Measurements from ENCODE around the gene XKR7.

Gene XKR7

GRCh38 chr20:31967830-31968249 lies at the start of gene XKR7:
Gene XKR7, plus strand, starts transcription at chr20:31968151. Its CDS starts 25 bp downstream, at chr20:31968176.
- no peak for ATAC-seq
- TF ChIP-seq POU6F1 (CRISPR knock-in tag; IDR thresholded peaks at IDR 0.05; ENCODE audit: borderline replicate concordance, low read depth), result no peak

- TF ChIP-seq CSDC2 (CRISPR knock-in tag; IDR thresholded peaks at IDR 0.05) (no peak), POU6F1 (CRISPR knock-in tag; IDR thresholded peaks at IDR 0.05; ENCODE audit: borderline replicate concordance, low read depth) (no peak), ARNTL (CRISPR knock-in tag; IDR thresholded peaks at IDR 0.05; ENCODE audit: borderline replicate concordance, low read depth) (no peak), ZC3H10 (CRISPR knock-in tag; IDR thresholded peaks at IDR 0.05) (no peak), OSR1 (CRISPR knock-in tag; IDR thresholded peaks at IDR 0.05) (no peak), TSHZ2 (CRISPR knock-in tag; IDR thresholded peaks at IDR 0.05) (no peak), TCF4 (CRISPR knock-in tag; IDR thresholded peaks at IDR 0.05; ENCODE audit: borderline replicate concordance) (no peak), ZFP30 (CRISPR knock-in tag; IDR thresholded peaks at IDR 0.05) (no peak), BACH2 (CRISPR knock-in tag; IDR thresholded peaks at IDR 0.05; ENCODE audit: borderline replicate concordance) (no peak), ZNF565 (CRISPR knock-in tag; conservative IDR thresholded peaks at IDR 0.05; ENCODE audit: low read depth) (no peak), ZNF8 (CRISPR knock-in tag; IDR thresholded peaks at IDR 0.05) (no peak), ISL1 (CRISPR knock-in tag; IDR thresholded peaks at IDR 0.05) (no peak), SNAI2 (CRISPR knock-in tag; IDR thresholded peaks at IDR 0.05) (no peak), ZFP3 (CRISPR knock-in tag; IDR thresholded peaks at IDR 0.05) (no peak), GLIS3 (CRISPR knock-in tag; IDR thresholded peaks at IDR 0.05) (no peak)
- no peak for ATAC-seq
Measured at GRCh38 chr20:31918466-31919105, 49.4 kb upstream of the XKR7 start.

- TF ChIP-seq ZFP3 (CRISPR knock-in tag; IDR thresholded peaks at IDR 0.05), result no peak
- TF ChIP-seq POU6F1 (CRISPR knock-in tag; IDR thresholded peaks at IDR 0.05; ENCODE audit: borderline replicate concordance, low read depth), result no peak
- no peak for TF ChIP-seq CREB5 (CRISPR knock-in tag; IDR thresholded peaks at IDR 0.05; ENCODE audit: low read depth)
- no peak for TF ChIP-seq CSRNP3 (CRISPR knock-in tag; IDR thresholded peaks at IDR 0.05)
- TF ChIP-seq ARNTL (CRISPR knock-in tag; IDR thresholded peaks at IDR 0.05; ENCODE audit: borderline replicate concordance, low read depth), result no peak
- no peak for TF ChIP-seq OSR1 (CRISPR knock-in tag; IDR thresholded peaks at IDR 0.05)
- TF ChIP-seq PATZ1 (CRISPR knock-in tag; IDR thresholded peaks at IDR 0.05; ENCODE audit: borderline replicate concordance), result no peak
- no peak for TF ChIP-seq CSDC2 (CRISPR knock-in tag; IDR thresholded peaks at IDR 0.05)
- TF ChIP-seq TSHZ2 (CRISPR knock-in tag; IDR thresholded peaks at IDR 0.05), result no peak
- TF ChIP-seq BACH2 (CRISPR knock-in tag; IDR thresholded peaks at IDR 0.05; ENCODE audit: borderline replicate concordance), result no peak
- no peak for TF ChIP-seq ISL1 (CRISPR knock-in tag; IDR thresholded peaks at IDR 0.05)
- ATAC-seq, result no peak
Measured at GRCh38 chr20:31919410-31920155, 48.4 kb upstream of the XKR7 start.
